GM18505 (cell line): ENCODE data around the gene ANKRD44.

ENCODE experiments used
- ATAC-seq: cut with Tn5 transposase; IDR thresholded peaks from one replicate; pipeline ENCODE4 v1.9.1; 2021; ENCODE audit not compliant: unreplicated experiment
- POLR2A ChIP-seq: IDR thresholded peaks from 4 replicates; pipeline ENCODE4 v1.6.1; 2011; ENCODE audit warnings: borderline replicate concordance; ENCODE audit not compliant: insufficient read depth, insufficient read length; ENCODE audit errors: extremely low read depth

Gene ANKRD44

GRCh38 chr2:197144183-197144582, 166.4 kb downstream of the ANKRD44 start:
- no peak for ATAC-seq
- no peak for TF ChIP-seq POLR2A

DNA sequence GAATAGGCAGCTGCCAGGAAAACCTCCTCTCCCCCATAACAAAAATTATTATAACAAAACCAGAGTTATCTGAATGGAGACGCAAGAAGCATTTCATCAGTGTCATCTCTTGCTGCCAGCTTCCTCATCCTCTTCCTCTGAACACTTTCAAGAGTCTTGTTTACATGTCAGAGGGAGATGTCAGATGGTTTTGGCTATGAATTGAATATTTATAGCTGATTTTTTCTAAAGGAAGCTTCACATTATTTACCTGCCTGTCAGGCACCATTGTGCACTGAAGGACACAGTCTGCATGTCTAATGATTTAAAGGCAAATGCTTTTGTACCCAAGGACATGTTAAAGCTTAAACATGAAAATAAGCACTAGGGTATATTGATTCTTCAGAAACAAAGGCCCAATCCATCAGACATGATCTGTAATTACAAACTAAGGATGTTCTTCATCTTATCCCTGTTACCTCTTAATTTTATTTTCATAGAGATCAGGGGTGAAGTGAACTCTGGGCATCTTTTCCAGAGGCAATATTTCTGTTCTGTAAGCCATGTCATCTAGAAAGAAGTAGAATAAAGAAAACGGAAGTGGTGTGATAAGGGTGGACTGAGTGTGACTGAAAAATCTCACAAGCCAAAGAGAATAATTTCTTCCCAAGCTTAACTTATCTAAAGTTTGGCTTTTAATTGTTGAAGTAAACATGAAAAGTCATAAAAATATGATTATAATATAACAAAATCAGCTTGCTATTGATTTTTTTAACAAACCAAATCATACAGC, 168.7 kb downstream of the ANKRD44 start:
- no peak for ATAC-seq
- no peak for TF ChIP-seq POLR2A

DNA sequence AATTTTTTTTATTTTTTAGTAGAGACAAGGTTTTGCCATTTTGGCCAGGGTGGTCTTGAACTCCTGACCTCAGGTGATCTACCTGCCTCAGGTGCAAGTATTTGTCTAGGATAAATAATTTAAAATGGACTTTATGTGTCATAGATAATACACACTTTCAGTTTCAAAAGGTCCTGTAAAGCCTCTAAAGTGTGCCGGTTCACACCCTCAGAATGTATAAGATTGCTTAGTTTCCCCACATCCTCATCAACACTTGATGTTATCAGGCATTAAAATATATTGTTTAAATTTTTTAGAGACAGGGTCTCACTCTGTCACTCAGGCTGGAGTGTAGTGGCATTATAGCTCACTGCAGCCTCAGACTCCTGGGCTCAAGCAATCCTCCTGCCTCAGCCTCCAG, 170.5 kb downstream of the ANKRD44 start:
- no peak for TF ChIP-seq POLR2A
- no peak for ATAC-seq

- TF ChIP-seq POLR2A = no peak
- ATAC-seq = no peak
These were observed 172.1 kb downstream of the ANKRD44 start for GRCh38 chr2:197138506-197138905.

DNA sequence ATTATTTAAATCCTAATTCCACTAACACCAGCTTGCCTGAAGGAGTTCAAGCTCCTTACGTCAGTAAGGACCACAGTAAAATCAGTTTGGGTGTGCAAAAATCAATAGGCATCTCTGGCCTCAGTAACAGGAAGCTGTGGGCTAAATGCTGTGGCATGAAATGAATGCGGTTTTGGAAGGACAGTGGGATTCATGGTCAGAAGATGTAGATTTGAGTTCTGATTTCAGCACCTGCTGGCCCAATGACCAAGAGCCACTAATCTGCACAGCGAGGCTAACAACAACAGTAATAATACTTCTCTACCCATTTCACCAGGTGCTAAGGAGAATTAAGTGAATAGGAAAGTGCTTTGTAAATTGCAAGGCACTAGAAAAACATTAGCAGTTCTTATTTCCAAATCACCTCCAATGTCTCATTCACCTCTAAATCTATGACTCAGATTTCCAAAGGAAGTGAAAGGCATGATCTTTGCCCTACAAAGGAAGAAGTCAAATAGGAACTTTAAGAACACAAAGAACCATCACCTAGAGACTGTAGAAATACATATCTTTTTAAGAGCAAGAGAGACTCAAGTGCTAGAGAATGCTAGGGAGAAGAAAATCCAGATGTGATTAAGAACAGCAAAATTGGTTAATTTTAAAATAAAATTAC, 172.6 kb downstream of the ANKRD44 start:
- TF ChIP-seq POLR2A = no peak
- no peak for ATAC-seq

DNA sequence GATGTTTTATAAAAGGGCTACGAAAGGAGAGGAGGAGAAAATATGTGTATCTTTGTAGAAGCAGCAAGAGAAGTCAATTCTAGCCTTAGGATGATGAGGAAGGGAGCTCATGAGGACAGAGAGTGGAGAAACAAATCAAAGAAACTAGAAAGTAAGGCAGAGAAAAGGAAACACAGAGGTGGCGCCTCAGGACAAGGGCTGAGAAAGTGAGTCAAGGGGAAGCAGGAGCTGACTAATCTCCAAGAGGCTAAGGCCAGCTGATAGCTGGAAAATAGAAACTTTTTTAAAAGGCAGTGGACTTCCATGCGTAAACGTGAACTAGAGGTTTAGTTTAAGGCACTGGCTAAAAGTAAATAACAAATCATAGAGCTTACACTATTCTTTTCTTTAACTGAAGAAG, 173.3 kb downstream of the ANKRD44 start:
- no peak for ATAC-seq
- TF ChIP-seq POLR2A = no peak

GRCh38 chr2:197136452-197136851, 174.1 kb downstream of the ANKRD44 start:
- no peak for ATAC-seq
- no peak for TF ChIP-seq POLR2A

- no peak for TF ChIP-seq POLR2A
- ATAC-seq = no peak
These were observed 174.8 kb downstream of the ANKRD44 start for GRCh38 chr2:197135806-197136205.

DNA sequence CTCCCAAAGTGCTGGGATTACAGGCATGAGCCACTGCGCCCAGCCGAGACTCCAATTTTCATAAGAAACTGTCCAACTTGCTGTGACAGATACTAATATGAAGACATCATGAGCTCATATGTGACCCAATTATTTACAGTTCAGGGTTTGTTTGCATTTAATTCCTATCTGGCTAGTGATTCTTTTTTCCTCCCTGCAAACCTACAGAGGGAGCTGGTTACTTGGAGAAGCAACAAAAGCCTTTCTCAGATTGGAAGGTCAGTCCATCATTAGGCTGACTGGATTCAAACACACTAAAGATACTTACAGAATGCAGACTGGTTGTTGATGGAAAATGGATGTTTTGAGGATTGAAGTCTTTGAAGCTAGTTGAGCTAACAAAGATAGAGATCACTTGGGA, 176.4 kb downstream of the ANKRD44 start:
- ATAC-seq = no peak

GRCh38 chr2:197131558-197131855, 179.1 kb downstream of the ANKRD44 start:
- no peak for TF ChIP-seq POLR2A
- ATAC-seq = peak; percentile 78

More for the DNA sequence above, 176.4 kb downstream of the ANKRD44 start:
- no peak for TF ChIP-seq POLR2A

GRCh38 chr2:197130318-197130717, 180.3 kb downstream of the ANKRD44 start:
- peak; percentile 24 for TF ChIP-seq POLR2A
- peak; percentile 68 for ATAC-seq

- no peak for TF ChIP-seq POLR2A
- no peak for ATAC-seq
These were observed 181.7 kb downstream of the ANKRD44 start for GRCh38 chr2:197128897-197129296.

- no peak for TF ChIP-seq POLR2A
- no peak for ATAC-seq
These were observed 182.5 kb downstream of the ANKRD44 start for GRCh38 chr2:197128126-197128525.

- no peak for TF ChIP-seq POLR2A
- ATAC-seq = no peak
These were observed 183.8 kb downstream of the ANKRD44 start for GRCh38 chr2:197126630-197127352.
